Calu3 (cell line): ENCODE measurements around the gene CERS4. TPM values are rescaled to one million over a fixed set of nuclear protein-coding genes. Genes with fewer than 3 reads are reported as not detected.

Source experiments
- BruUV-seq: library from RNA; stranded (reverse); fragments of 400-500 nt; replicated peaks from 2 replicates; lab custom pipeline; 2021; lab: Mats Ljungman, UMichigan
- CTCF ChIA-PET: fragments of 300-600 bp; sonication (Branson Sonifier 250); formaldehyde crosslinking; loops from one replicate; lab custom pipeline; 2022; ENCODE audit warnings: antibody characterized with exemption; lab: Charles Lee
- DNase-seq: peaks from one replicate; pipeline ENCODE4 v3.0.0; 2022
- H3K27ac Mint-ChIP-seq: one replicate; pipeline ENCODE4 v1.8.0; 2022; ENCODE audit warnings: mixed read lengths; ENCODE audit not compliant: unreplicated experiment
- H3K27me3 Mint-ChIP-seq: one replicate; pipeline ENCODE4 v1.8.0; 2022; ENCODE audit warnings: mixed read lengths; ENCODE audit not compliant: unreplicated experiment
- H3K36me3 Mint-ChIP-seq: one replicate; pipeline ENCODE4 v1.8.0; 2022; ENCODE audit warnings: mild to moderate bottlenecking, moderate library complexity, mixed read lengths; ENCODE audit not compliant: insufficient read depth, unreplicated experiment
- H3K4me1 Mint-ChIP-seq: one replicate; pipeline ENCODE4 v1.8.0; 2022; ENCODE audit warnings: mild to moderate bottlenecking, low read depth, mixed read lengths; ENCODE audit not compliant: unreplicated experiment
- H3K4me3 Mint-ChIP-seq: one replicate; pipeline ENCODE4 v1.8.0; 2022; ENCODE audit warnings: mild to moderate bottlenecking, low read depth, moderate library complexity, mixed read lengths; ENCODE audit not compliant: unreplicated experiment
- H3K9me3 Mint-ChIP-seq: one replicate; pipeline ENCODE4 v1.8.0; 2022; ENCODE audit warnings: low read depth, mixed read lengths; ENCODE audit not compliant: unreplicated experiment
- CTCF ChIP-seq: fragments of 200-600 bp; IDR thresholded peaks from one replicate; pipeline ENCODE4 v1.8.0; 2022; ENCODE audit warnings: antibody characterized with exemption; ENCODE audit not compliant: unreplicated experiment
- intact Hi-C: fragments of 100-400 bp; cut with micrococcal nuclease; formaldehyde crosslinking; loops from one replicate; pipeline ENCODE4 v1.10.0; 2022; ENCODE audit not compliant: unreplicated experiment
- total RNA-seq: library from RNA; stranded (reverse); gene quantifications from 2 replicates; pipeline ENCODE4 v1.2.3, GENCODE V29; 2022

Gene CERS4
- total RNA-seq, 1 experiment from 2014 or later, result 13.4 TPM

- H3K36me3 Mint-ChIP-seq, result no peaks in the 10 kb centered on the region
- CTCF ChIA-PET, result no interaction called here
- no peak overlapping the region for H3K27ac Mint-ChIP-seq
- no TSS peak for BruUV-seq
- no peaks in the 10 kb centered on the region for H3K4me1 Mint-ChIP-seq
- intact Hi-C loops, result no loop called here
- no peaks in the 10 kb centered on the region for H3K27me3 Mint-ChIP-seq
- H3K4me3 Mint-ChIP-seq, result no peak overlapping the region
- DNase-seq, result no peak
- H3K9me3 Mint-ChIP-seq, result no peaks in the 10 kb centered on the region
- no peak for TF ChIP-seq CTCF
Observed at GRCh38 chr19:8233370-8233769, 24.2 kb downstream of the CERS4 start.

GRCh38 chr19:8237026-8237425, 27.9 kb downstream of the CERS4 start:
- no peak for TF ChIP-seq CTCF
- H3K36me3 Mint-ChIP-seq, result peaks cover 11% of the 10 kb centered on the region
- no peak for DNase-seq
- intact Hi-C loops, result no loop called here
- H3K4me3 Mint-ChIP-seq, result no peak overlapping the region
- no peaks in the 10 kb centered on the region for H3K9me3 Mint-ChIP-seq
- CTCF ChIA-PET, result no interaction called here
- BruUV-seq, result no TSS peak
- H3K27ac Mint-ChIP-seq, result no peak overlapping the region
- no peaks in the 10 kb centered on the region for H3K27me3 Mint-ChIP-seq
- H3K4me1 Mint-ChIP-seq, result peaks cover 13% of the 10 kb centered on the region

GRCh38 chr19:8238251-8238650, 29.1 kb downstream of the CERS4 start:
- TF ChIP-seq CTCF, result no peak
- Mint-ChIP-seq H3K27ac (no peak overlapping the region), H3K4me1 (peaks cover 13% of the 10 kb centered on the region), H3K27me3 (no peaks in the 10 kb centered on the region), H3K4me3 (no peak overlapping the region), H3K9me3 (no peaks in the 10 kb centered on the region), H3K36me3 (peaks cover 11% of the 10 kb centered on the region)
- intact Hi-C loops, result no loop called here
- no TSS peak for BruUV-seq
- no peak for DNase-seq
- CTCF ChIA-PET, result no interaction called here

GRCh38 chr19:8239528-8240273, 30.5 kb downstream of the CERS4 start:
- TF ChIP-seq CTCF, result no peak
- DNase-seq, result no peak
- CTCF ChIA-PET, result interaction anchor here (2.0 kb wide), 1 partner anchor 85 kb away, joined by 7 read pairs; no protein-coding TSS in a partner anchor
- peaks cover 13% of the 10 kb centered on the region for H3K4me1 Mint-ChIP-seq
- peak overlapping the region; percentile 48 for H3K4me3 Mint-ChIP-seq
- peak overlapping the region; percentile 85 for H3K27ac Mint-ChIP-seq
- H3K27me3 Mint-ChIP-seq, result no peaks in the 10 kb centered on the region
- no peaks in the 10 kb centered on the region for H3K9me3 Mint-ChIP-seq
- BruUV-seq, result no TSS peak
- intact Hi-C loops, result no loop called here
- H3K36me3 Mint-ChIP-seq, result peaks cover 11% of the 10 kb centered on the region
